ENCODE data around the gene LHX1.

LHX1 gene

GRCh38 chr17:36972186-36972700, 35.0 kb downstream of the LHX1 start:
- no peak for DNase-seq (ENCODE audit: low read depth)

- no peak for DNase-seq (ENCODE audit: low read depth)
Measured at GRCh38 chr17:36972905-36973304, 35.6 kb downstream of the LHX1 start.

GRCh38 chr17:36975922-36976515, 38.7 kb downstream of the LHX1 start:
- DNase-seq (ENCODE audit: low read depth): no peak

GRCh38 chr17:36977066-36977465, 39.8 kb downstream of the LHX1 start:
- DNase-seq (ENCODE audit: low read depth): no peak

DNA sequence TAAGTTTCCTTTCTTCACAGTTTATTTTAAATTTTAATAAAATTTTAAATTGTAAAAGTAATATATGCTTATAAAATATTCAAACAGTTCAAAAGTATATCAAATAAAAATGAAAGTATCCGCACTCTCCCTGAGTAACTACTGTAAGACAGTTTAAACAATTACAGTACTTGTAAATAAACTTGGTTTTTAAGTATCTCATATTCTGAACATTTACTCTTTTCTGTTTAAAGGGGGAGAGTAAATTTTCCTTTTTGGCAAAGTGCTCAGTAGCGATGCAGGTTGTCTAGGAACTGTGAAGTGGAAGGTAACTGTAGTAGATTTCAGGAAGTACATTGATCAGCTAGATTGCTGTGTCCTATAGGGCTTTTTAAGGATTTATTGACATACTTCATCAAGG, 40.3 kb downstream of the LHX1 start:
- no peak for DNase-seq (ENCODE audit: low read depth)

- DNase-seq (ENCODE audit: low read depth): no peak
Measured at GRCh38 chr17:36978810-36979564, 41.7 kb downstream of the LHX1 start.

GRCh38 chr17:36979565-36979941, 42.3 kb downstream of the LHX1 start:
- no peak for DNase-seq (ENCODE audit: low read depth)

DNA sequence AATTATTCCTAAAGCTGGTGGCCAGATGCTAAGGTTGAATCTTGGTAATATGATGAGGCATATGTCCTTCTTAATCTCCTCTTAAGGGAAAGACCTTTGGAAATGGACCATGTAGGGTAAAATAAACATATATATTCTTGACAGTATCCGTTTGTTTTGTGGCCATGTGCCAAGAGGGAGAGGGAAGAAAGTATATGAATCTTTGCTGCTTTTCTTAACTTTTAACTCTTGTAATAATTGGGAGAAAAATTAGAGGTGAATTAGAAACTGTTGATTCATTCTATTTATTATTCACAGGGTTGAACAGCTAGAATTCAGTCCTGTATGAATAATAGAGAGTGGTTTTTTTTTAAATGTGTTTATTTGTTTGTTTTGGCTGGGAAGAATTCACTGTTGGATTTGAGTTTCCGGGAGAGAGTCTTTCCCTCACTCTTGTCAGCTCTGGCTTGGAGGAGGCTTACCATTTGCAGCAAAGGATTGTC, 43.0 kb downstream of the LHX1 start:
- DNase-seq (ENCODE audit: low read depth): no peak

GRCh38 chr17:36983618-36984017, 46.3 kb downstream of the LHX1 start:
- DNase-seq (ENCODE audit: low read depth): no peak

GRCh38 chr17:36989173-36989572, 51.9 kb downstream of the LHX1 start:
- no peak for DNase-seq (ENCODE audit: low read depth)

DNA sequence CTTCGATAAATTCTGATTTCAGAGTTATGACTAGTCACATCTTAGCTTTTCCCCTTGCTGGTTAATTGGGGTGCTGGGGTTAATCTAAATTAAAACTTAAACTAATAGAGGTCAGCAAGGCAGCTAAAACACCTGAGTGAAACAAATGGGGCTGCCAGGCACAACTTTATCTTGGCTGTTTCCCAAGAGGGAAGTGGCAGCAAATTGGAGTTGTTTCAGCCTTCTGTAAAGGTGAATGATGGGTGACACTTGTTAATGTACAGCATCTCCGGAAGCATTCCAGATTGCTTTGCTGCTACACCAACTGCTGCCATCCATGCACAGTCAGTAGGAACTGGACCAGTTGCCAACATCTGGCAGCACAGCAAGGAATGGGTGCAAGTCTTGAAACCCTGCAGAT, 55.4 kb downstream of the LHX1 start:
- no peak for DNase-seq (ENCODE audit: low read depth)

- DNase-seq (ENCODE audit: low read depth): no peak
Measured at GRCh38 chr17:36993227-36993626, 56.0 kb downstream of the LHX1 start.

All from stimulated activated CD8-positive, alpha-beta memory T cell treated with anti-CD3 and anti-CD28 coated beads, Interleukin-12 subunit alpha, Interleukin-12 subunit beta, amount 100 ng/mL, for 1 hour (primary cell).